HG03108 (cell line): ENCODE results near the gene AOC2.

ENCODE experiments used
- ATAC-seq: cut with Tn5 transposase; IDR thresholded peaks from one replicate; pipeline ENCODE4 v1.9.1; 2021; ENCODE audit warnings: moderate library complexity; ENCODE audit not compliant: unreplicated experiment

Gene AOC2, protein sequence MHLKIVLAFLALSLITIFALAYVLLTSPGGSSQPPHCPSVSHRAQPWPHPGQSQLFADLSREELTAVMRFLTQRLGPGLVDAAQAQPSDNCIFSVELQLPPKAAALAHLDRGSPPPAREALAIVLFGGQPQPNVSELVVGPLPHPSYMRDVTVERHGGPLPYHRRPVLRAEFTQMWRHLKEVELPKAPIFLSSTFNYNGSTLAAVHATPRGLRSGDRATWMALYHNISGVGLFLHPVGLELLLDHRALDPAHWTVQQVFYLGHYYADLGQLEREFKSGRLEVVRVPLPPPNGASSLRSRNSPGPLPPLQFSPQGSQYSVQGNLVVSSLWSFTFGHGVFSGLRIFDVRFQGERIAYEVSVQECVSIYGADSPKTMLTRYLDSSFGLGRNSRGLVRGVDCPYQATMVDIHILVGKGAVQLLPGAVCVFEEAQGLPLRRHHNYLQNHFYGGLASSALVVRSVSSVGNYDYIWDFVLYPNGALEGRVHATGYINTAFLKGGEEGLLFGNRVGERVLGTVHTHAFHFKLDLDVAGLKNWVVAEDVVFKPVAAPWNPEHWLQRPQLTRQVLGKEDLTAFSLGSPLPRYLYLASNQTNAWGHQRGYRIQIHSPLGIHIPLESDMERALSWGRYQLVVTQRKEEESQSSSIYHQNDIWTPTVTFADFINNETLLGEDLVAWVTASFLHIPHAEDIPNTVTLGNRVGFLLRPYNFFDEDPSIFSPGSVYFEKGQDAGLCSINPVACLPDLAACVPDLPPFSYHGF

DNA sequence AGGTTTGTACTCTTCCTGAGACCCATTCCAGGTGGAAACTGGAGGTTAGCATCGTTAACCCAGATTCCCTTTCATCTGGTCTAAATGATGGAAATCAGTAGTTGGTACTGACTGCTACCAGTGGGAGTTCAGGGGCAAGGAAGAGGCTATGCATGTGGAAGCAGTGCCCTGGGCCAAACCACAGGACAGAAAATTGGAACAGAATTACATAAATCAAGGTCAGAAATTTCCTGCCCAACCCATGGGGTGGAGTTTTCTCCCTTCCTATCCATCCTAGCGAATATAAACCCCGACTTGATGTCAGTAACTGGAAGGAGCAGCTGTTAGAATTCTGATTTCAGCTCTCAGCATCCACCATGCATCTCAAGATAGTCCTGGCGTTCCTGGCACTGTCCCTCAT is at the start of gene AOC2:
AOC2 (plus strand) TSS at position 310 of the 400 bp plus-strand sequence; CDS start at position 357, 47 bp downstream.
- no peak for ATAC-seq

DNA sequence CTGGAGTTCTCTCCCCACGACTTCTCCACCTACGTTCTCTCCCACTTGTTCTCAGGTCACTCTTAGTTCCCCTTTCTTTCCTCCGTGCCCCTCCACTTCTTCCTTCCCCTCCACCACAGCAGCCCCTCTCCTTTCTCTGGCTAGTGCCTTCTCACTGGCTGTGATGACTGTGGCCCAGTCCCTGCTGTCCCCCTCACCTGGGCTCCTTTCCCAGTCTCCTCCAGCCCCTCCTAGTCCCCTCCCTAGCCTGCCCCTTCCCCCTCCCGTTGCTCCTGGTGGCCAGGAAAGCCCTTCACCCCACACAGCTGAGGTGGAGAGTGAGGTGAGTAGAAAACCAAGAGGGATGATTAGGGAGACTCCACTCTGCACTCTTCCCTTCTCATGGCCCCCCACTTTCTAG is 49.3 kb upstream of the AOC2 start:
- no peak for ATAC-seq

DNA sequence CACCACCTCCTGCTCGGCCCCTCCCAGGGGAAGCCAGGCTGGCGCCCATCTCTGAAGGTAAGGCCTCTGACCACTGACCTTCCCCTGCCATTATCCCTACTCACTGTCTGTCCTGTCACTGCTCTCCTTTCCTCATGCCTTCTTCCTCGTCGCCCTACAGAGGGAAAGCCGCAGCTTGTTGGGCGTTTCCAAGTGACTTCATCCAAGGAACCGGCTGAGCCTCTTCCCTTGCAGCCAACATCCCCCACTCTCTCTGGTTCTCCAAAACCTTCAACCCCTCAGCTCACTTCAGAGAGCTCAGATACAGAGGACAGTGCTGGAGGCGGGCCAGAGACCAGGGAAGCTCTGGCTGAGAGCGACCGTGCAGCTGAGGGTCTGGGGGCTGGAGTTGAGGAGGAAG is 48.9 kb upstream of the AOC2 start:
- ATAC-seq, result no peak

DNA sequence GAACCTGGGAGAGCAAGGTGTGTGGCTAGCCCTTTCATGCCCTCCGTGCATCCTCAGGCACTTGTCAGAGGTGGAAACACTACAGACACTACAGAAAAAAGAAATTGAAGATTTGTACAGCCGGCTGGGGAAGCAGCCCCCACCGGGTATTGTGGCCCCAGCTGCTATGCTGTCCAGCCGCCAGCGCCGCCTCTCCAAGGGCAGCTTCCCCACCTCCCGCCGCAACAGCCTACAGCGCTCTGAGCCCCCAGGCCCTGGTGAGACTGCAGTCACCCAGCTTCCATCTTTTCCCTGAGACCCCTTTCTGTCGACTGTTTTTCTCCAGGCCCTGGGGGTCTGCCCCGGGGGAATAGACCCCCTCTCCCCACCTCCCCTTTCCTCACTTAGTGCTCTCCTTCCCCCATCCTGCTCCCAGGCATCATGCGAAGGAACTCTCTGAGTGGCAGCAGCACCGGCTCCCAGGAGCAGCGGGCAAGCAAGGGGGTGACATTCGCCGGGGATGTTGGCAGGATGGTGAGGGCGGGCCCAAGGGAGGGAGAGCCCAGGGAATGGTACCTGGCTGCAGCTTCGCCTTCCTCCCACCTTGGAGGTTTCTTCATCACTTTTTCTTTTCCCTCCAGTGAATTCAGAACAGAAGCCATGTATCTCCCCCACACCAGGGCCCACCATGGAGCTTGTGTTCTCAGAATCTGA is 48.2 kb upstream of the AOC2 start:
- ATAC-seq, result no peak

DNA sequence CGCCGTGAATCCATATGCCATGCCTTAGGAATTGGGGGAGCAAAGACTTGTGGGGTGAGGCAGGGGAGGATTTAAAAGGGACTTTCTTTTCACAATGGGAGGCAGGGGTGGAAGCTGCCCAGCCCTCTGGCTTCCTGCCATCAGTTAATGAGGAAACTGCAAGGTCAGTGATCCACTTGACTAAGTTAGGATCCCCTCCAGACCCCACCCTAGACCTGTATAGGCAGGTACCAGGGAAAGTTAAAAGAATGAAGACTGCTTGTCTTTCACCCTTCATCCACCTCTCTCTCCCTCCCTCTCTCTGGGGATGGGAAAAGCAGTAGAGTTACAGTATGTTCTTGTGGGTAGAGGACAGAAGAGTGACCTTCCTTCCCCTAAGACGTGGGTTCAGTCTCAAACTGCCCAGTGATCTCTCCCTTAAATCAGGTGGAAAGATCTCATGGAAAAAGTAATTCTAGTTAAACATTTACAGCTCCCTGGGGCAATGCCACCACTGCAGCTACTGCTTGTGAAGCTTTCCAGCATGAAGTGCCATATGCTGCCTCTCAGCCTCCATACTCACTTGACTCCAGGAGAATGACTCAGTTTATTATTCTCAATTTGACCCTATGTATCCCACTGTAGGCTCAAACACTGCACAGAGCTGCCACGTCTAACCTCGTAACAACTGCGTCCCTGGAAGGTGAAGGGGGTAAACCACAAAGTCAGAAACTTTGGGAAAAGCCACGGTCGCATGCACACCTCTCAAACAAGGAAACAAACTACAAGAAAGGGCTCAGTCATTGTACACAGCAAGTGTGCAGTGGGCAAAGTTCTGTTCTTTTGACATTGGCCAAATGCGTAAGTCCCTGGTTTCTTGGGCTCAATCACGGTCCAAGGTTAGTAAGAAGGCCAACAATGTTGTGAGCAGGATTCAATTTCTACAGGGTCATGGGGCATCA is 47.0 kb upstream of the AOC2 start:
- ATAC-seq, result no peak

DNA sequence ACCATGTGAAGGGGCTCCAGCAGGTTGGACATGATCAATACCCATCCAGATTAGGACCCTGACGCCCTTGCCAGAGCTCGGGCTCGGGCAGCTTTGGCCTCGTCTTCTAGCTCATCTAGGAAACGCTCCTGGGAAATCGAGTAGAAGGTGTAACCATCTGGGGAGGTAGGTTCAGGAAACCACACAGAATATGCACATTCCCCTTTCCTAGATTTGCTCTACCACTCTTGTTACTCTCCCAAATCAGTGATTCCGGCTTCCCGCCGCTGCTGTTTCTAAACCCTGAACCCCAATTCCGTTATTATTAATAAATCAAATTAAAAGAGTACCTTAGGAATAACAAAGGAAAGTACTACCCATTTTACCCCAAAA is 46.4 kb upstream of the AOC2 start:
- no peak for ATAC-seq

DNA sequence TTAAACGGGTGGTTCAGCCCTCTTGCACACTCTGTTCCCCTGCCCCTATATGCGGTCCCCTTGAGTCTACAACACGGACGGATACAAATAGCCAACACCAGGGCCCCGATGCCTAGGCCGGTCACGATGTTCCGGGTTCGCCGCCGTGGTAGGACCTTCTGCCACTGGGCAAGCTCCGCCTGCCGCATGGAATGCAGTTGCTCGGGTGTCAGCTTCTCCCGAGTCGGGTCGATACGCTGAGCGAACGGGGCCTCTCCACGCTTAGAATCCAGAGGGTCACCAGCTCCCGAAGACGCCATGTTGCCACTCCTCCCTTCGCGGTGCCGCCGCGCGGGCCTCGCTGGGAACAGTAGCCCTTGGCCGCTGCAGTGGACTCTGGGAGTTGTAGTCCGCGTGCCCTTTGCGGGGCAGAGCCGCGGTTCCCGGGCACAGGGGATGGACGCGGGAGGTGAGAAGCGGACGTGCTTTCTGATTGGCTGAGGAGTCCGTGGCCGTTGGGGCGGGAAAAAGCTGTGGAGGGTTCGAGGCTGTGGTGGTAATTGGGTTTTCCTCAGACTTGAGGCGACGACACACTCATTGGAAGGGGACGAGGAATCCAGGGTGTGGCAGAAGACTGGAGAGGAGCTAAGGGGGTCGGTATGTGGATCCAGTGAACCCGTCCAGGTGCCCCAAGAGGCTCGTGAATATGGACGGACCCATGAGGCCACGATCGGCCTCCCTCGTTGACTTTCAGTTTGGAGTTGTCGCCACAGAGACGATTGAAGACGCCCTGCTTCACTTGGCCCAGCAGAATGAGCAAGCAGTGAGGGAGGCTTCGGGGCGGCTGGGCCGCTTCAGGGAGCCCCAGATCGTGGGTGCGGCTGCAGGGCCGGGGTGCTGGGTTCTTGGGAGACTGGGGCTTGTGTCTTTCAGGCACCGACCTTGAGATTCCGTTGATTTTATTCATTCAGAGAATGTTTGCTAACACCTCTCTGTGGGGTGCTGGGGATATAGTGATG is 45.7 kb upstream of the AOC2 start, which contains the start of the genes CNTD1 and COA3:
CNTD1 (plus strand) TSS at position 479 of the 998 bp plus-strand sequence; CDS start at position 686, 207 bp downstream.
COA3 (minus strand) TSS at position 322 of the 998 bp plus-strand sequence; CDS start at position 299, 23 bp downstream.
- no peak for ATAC-seq

DNA sequence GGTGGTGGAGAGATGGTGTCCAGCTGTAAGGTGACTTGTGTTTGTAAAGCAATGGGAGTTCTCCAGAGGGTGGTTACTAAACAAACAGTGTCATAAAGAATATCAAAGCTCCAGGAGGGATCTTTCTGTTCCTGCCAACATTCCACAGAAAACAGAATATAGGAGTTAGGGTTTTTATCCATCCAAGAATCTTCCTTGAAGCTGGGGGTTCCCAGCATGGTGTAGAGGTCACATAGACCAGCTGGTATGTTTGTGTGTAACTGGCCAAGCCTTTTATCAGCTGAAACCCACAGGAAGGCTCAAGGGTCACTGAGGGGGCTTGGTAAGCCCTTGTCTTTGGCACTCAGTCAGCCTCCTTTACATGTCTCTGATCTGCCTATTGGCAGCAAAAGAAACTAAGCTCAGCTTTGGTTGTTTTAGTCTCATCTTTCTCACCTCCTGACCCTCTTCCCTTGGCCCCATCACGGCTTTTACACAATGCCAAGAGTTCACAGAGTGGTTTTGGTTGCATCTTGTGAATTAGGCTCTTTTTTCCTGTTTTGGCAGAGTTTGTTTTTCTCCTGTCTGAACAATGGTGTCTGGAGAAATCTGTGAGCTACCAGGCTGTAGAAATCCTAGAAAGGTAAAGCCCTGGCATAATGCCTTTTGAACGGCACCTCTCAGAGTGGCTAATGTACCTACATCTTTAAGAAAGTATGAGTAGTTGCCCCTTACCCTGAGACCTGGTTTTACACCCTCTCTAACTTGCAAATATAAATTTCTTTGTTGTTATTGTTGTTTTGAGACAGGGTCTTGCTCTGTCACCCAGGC is 41.1 kb upstream of the AOC2 start:
- ATAC-seq, result no peak

DNA sequence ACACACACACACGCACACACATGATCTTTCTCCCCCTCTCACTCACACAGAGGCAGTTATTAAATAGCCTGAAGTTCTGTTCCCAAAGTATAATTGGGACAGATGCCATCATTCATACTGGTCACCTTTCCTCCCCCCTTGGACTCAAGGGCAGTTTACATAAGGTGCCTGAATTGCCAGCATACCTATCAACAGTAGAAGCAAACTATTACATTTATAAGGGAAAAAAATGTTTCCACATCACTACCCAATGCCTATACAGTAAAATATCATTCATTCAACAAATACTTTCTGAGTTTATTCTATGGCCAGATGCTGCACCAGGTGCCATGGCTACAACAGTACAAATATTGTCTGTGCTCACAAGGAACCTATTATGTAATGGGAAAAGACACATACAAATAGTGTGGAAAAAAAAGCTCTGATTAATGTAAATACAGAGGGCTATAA is 39.4 kb upstream of the AOC2 start:
- no peak for ATAC-seq

DNA sequence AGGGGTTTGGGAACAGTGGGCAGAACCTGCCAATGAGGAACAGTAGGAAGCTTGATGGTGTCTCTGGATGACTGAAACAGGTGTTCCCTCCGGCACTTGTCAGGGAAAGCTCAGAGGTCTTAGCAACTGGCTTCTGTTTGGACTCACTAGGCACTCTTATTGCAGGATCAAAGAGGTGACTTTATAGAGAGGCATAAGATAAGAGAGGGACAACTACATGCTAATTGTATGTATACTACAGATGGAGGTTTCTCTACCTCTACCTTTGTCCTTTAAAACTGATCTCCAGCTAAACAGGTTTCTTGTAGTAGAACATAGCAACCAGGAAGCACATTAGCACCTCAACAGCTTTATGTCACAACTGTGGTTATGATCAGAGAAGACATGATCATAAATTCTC is 38.1 kb upstream of the AOC2 start:
- no peak for ATAC-seq

DNA sequence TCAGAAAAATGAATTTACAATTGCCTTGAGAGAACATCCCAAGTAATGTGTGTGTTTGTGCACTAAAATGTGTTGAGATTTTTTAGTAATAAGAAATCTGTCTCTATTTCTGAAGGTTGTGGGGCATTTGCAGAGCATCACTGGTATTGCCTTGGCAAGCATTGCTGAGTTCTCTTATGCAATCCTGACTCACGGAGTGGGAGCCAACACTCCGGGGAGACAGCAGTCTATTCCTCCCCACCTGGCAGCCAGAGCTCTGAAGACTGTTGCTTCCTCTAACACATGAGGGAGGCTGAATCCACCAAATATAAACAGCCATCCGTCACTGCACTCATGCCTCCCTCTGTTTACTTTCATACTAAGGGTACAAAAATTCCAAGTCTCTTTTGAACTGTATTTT is 35.1 kb upstream of the AOC2 start:
- no peak for ATAC-seq

DNA sequence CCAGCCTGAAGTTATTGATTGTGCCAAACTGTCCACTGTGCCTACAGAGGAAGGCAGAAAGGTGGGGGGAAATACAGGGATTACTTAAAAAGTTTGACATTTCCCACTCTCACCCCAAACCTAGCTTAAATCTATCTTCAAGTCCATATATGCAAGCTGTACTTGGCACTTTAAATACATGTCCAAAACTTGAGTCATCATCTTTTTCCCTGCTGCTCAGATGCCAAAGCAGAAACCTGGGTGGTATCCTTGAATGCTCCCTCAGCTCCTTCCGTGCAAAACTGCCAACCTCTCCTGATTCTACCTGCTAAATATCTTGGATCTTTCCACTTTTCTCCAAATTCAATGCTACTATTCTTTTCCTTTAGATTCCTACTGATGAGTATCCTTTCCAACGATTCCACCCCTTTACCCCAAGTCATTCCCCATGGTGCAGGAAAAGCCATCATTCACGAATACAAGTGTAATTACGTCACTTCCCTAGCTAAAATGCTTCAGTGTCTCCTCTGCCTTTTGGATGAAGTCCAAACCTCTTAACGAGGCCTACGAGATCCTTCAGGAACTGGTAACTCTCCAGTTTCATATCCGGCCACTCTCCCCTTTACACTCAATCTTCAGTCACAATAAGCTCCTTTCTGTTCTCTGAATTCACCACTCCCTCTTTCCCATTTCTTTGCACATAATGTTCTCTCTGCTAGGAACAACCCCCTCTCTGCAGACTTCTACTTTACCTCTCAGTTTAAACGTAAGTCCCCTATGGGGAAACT is 29.6 kb upstream of the AOC2 start:
- no peak for ATAC-seq

DNA sequence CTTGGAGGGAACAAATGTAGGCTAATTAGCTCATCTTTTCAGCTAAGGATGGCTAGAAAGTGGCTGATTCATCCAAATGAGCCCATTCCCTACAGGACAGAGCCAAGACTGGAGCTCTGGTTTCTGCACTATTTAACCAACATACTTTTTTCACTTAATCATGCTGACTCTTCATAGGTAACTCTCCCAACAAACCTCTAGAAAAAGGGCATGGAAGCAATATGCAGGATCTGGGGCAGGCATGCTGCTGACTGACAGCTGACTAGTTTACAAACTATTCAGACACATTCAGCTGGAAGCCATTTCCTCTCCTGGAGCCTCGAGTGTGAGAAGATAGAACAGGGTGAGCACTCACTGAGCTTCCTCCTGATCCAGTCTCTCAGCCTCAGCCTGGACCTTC is 26.5 kb upstream of the AOC2 start:
- ATAC-seq, result no peak

DNA sequence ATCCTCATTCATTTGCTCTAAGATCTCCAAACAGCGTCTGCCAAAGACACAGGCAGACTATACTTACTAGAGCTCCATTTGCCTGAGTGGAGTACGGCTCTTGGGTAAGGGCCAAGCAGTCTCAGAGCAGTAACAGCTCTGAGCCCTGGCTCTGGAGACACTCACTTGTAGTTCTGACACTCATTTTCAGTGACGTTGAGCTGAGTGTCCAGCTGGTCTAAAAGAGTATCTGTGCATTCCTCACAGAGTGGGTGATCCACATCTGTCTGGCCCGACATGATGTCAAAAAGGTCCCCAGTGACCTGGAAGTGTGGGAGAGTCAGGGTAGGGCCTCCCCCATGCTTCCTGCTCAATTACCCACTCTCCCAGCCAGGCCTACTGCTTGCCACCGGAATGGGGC is 26.0 kb upstream of the AOC2 start:
- ATAC-seq, result no peak

DNA sequence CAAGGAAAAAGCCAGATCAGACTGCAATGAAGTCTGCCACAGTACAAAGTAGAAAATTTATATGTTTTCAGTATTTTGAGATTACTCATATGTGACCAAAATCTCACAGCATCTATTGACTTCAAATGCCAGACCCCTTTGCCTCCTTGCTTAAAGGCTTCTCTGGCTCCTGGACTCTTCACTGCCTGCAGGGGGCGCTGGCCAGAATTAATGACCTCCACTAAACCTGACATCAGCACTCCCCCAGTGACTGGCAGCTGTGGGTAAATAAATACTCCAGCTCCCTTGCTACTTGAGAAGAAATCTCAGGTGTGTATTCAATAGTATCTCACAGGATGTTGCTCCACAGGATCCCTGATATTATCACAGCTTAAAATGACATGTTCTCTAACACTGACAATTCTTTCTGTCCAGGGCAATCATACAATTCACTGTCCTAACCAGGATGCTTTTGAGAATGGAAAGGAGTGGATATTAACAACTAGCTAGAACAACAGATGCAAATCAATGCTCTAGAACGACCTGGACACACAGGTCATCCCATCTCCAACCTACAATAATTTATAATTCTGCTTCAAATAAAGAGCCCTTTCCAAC is 24.3 kb upstream of the AOC2 start:
- ATAC-seq, result no peak

DNA sequence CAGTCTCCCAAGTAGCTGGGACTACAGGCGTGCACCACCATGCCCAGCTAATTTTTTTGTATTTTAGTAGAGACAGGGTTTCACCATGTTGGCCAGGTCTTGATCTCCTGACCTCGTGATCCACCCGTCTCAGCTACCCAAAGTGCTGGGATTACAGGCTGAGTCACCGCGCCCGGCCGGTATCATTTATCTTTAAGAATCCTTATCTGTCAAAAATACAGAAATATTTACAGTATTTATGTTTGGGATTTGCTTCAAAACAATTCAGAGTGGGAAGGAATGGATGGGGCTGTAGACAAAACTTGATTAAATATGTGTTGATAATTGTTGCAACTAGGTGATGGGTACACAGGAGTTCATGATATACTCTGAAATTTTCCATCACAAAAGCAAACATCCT is 23.2 kb upstream of the AOC2 start:
- no peak for ATAC-seq

DNA sequence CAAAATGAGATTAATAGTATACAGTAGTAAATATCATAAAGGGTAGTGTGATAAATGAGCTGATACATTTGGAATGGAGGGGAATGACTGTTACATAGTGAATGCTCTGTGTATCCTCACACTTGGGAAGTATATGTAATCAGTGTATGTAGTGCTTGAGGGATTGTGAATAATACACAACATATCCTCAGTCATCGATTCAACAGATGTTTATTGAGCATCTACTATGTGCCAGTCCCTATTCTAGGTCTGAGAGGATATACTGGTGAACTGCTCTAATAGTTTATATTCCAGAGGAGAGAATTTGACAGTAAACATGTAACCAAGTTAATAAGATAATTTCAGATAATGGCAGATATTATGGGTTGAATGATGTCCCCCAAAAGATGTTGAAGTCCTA is 16.9 kb upstream of the AOC2 start:
- no peak for ATAC-seq
